DMS114 treated with DMSO at 0.1 percent for 48 hours (cell line): ENCODE results near the gene KCNIP4.

Experiments
- DNase-seq: peaks from one replicate; lab custom pipeline; 2025; ENCODE audit not compliant: unreplicated experiment; lab: John Stamatoyannopoulos, UW

The KCNIP4 gene

DNA sequence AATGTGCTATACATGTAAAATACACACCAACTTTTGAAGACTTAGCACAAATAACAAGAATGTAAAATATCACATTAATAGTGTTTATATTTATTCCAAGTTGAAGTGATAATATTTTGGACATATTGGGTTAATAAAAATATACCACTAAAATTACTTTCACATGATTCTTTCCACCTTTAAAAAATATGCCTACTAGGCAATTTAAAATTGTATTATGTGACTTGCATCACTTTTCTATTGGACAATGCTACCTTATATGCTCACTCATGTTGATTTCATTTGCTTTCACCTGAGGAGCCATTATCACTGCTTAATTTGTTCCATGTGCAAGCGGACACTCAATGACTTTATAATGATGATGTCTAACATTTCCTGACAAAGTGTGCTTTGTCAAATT lies 1251.8 kb downstream of the KCNIP4 start:
- DNase-seq: no peak

DNA sequence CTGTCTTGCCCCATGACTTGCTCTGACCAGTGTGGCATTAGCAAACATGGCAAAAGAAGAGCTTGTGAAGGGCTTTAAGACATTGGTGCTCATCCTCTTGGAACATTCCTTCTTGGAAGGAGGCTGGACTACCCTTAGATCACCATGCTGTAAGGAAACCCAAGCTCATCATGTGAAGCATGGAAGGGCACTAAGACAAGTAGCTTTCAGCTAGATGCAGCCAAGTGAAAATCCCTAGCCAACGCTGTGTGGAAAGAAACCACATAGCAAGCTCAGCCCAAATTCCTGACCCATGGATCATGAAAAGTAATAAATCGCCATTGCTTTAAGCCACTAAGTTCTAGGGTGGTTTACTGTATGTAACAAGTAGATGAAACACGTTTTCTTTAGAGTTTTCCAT lies 1260.7 kb downstream of the KCNIP4 start:
- DNase-seq: no peak

DNA sequence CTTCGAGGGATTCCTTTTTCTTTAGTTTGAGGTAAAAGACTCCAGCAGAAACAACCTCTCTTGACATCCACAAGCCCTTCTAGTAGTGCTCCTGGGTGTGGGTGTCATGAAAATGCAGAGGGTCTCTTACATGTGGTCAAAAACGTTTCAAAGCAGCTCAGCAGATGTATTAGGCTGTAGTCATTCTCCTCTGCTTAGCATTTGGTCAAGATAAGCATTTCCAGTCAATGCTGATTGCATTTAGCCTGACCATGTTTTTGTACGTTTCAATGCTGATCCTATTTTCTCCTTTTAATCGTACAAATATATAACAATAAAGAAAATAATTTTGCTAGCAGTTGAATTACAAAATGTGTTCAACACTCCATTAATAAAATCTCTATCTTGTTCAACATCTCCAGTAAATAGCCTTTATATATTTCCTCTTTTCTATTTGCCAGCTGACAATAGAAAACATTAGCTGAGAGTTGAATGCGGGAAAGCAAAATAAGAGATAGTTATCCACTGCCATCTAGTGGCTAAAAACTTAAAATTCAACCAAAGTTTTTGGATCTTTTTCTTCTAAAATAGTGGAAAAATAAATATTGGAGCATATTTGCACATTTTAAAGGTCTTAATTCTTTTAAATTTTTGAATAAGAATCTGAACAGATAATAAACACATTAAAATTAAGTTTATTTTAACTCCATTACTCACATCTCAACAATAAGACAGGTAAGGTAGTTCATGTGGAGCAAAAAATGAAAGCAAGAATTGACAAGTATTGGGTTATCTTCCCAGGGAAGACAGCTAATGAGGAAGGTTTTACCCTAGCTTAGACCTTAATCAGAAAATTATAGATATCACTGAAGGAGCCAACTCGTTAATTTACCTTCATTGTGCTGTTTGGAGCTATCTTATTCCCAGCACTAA lies 1263.5 kb downstream of the KCNIP4 start:
- DNase-seq: peak; percentile 14

DNA sequence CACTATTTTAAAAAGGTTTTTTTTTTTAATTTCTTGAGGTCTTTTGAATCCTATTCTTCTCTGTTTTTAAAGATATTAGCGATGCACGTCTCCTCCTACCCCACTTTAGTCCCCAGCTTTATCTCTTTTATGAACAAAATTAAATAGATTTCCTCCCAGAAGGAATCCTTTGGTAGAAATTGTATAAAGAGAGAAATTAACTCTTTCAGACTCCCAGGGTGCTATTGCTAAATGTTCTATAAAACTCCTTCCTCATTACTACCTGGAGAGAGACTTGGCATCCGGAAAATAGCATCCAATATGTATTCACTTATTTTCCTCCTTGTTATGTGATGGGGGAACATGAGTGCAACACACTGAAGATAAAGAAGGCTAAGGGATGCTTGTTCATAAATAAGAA lies 1264.8 kb downstream of the KCNIP4 start:
- DNase-seq: no peak

DNA sequence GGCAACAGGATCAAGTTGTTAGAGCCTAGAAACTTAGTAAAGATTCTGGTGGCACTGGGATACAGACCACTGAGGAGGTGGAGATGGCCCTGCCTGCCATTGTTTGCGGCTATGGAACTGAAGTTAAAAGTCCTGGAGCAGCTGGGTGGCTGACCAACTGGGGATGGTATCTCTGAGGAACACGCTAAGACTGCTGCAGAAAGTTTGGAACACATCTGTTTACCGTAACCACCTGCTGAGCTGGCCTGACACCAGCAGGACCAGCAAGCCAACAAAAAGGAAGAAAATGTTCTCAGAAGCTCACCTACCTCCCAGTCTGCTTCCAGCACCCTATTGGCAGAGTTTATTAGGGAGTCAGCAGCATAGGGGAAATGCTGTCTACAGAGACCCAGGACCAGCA lies 1265.7 kb downstream of the KCNIP4 start:
- DNase-seq: no peak

DNA sequence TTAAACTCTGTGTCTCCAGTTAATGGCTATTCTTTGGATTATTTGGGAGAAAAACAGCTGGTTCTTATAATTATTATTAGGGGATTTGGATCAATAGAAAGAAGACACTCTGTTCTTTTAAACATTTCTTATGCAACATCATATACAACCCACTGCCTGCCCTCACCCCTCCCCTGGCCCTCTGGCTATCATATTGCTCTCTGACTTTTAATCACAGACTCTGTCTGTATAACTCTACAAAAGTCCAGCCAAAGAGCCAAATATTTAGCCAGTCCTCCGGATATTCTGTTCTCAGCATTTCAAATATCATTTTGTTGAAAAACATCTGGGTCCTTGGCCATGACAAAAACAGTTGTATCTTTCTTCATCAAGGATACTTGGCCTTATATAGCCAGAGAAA lies 1267.3 kb downstream of the KCNIP4 start:
- DNase-seq: no peak

DNA sequence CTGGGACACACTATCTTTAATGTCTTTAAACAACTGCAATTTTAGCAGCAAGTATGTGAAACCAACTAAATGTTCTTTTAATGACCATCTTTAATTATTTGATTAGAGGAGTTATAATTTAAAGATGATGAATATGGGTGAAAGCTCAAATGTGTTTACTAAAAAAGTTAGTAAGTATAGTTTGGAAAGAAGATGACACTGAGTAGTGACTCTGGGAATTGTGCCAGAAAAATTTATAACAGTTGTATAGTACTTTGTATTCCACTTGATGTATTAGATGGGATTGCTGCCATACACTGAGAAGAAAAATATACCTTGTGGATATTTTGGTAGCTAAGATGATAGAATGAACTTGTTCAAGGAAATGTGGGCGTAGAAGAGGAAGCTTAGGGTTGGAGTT lies 1267.8 kb downstream of the KCNIP4 start:
- no peak for DNase-seq

DNA sequence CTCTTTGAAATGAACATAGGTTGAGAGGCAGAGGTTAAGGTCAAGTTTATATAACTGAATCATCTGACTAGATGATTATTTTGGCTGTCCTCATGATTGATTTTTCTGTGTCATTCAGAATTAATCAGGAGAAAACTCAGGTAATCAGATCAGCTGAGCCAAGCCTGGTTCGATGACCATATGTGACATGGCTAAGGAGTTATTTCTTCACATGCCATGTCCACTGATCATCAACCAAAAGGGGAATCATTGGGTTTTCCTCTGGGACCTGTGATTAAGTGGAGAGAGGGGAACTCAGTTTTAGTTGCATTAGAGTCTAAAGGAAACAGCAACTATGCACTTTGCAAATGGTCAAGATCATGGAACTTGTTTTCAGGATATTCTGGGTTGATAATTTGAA lies 1268.6 kb downstream of the KCNIP4 start:
- no peak for DNase-seq
